Erythroblast (primary cell): Measurements from ENCODE around the gene SH3BP5.

Source experiments
- GATA1 ChIP-seq: IDR thresholded peaks from 2 replicates; pipeline ENCODE4 v1.6.1; 2011; ENCODE audit warnings: low read depth, mild to moderate bottlenecking, control low read depth, low read length, moderate library complexity
- POLR2A ChIP-seq: IDR thresholded peaks from 2 replicates; pipeline ENCODE4 v1.6.1; 2011; ENCODE audit warnings: mild to moderate bottlenecking, low read length

DNA sequence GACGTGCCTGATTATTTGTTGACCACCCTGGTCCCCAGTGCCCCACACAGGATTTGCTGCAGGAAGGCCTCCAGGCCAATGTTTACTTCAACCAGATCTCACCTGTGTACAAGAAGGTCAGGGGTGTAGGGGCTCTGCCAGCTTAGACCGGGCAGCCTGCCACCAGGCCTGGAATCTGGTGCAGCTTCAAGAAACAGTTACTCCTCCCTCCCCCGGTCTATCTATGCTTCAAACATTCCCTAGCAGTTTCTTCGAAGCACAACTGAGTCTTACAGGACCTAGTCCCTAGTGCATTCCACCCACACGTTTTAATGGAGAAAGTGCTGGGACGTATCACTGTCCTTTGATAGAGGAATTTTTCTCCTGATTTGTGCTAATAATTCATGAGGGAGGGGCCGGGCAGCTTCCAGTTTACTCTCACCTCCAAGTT lies 8.0 kb downstream of the SH3BP5 start:
- TF ChIP-seq POLR2A (no peak), GATA1 (no peak)
